SU-DHL-6 (cell line): ENCODE data around the gene PRRC2A.

Experiments
- EZH2phosphoT487 ChIP-seq: fragments of 200-600 bp; sonication (generic), shearing (Covaris generic); conservative IDR thresholded peaks from 2 replicates; pipeline ENCODE4 v1.6.1; 2018; ENCODE audit warnings: mild to moderate bottlenecking, antibody characterized with exemption, low read length, moderate library complexity, mixed read lengths
- TF ChIP-seq, protein P1 (sequence below): fragments of 200-600 bp; sonication (generic); IDR thresholded peaks from one replicate; pipeline ENCODE4 v1.5.1; 2017; ENCODE audit warnings: antibody characterized with exemption, mild to moderate bottlenecking, low read length, moderate library complexity; ENCODE audit not compliant: insufficient read depth, poor library complexity, severe bottlenecking

DNA sequence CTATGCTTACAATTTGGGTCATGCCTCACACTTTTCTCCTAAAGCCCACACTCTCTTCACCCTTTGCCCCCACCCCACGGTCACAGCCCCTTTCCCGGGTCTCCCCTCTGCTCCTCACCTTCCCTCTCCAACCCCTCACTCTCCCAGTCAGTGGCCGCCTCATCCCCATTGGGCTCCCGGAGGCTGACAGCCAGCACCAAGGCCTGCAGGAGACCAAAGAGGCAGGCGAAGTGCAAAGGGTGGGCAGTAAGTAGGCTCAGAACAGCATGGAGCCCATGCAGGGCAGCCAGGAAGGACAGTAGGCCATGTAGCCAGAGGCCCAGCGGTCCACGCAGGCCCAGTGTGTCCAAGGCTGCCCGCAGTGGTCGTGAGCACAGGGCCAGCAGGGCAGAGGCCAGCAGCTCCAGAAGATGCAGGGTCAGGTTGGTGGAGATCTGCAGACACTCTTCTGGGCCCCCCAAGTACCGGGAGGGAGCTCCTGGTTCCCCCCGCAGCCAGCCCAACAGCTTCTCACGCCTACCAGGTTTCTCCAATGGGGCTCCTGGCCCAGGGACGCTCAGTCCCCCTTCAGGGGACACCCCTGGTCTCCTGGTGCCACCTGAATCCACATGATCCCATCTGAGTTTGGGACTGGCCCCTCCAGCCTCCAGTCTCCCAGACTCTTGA is 38.6 kb downstream of the PRRC2A start:
- TF ChIP-seq, protein P1, sequence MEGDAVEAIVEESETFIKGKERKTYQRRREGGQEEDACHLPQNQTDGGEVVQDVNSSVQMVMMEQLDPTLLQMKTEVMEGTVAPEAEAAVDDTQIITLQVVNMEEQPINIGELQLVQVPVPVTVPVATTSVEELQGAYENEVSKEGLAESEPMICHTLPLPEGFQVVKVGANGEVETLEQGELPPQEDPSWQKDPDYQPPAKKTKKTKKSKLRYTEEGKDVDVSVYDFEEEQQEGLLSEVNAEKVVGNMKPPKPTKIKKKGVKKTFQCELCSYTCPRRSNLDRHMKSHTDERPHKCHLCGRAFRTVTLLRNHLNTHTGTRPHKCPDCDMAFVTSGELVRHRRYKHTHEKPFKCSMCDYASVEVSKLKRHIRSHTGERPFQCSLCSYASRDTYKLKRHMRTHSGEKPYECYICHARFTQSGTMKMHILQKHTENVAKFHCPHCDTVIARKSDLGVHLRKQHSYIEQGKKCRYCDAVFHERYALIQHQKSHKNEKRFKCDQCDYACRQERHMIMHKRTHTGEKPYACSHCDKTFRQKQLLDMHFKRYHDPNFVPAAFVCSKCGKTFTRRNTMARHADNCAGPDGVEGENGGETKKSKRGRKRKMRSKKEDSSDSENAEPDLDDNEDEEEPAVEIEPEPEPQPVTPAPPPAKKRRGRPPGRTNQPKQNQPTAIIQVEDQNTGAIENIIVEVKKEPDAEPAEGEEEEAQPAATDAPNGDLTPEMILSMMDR = no peak
- TF ChIP-seq EZH2phosphoT487 = no peak
